GM21576 (cell line): ENCODE measurements around the gene KCNJ6.
"Not testable (repeated sequence)": the region's sequence is repeated elsewhere in the genome, so short reads cannot be mapped to it uniquely, and the experiment has no call there.

ENCODE experiments used
- ATAC-seq: cut with Tn5 transposase; IDR thresholded peaks from one replicate; pipeline ENCODE4 v1.9.1; 2021; ENCODE audit warnings: mild to moderate bottlenecking, moderate library complexity; ENCODE audit not compliant: unreplicated experiment

Gene KCNJ6

DNA sequence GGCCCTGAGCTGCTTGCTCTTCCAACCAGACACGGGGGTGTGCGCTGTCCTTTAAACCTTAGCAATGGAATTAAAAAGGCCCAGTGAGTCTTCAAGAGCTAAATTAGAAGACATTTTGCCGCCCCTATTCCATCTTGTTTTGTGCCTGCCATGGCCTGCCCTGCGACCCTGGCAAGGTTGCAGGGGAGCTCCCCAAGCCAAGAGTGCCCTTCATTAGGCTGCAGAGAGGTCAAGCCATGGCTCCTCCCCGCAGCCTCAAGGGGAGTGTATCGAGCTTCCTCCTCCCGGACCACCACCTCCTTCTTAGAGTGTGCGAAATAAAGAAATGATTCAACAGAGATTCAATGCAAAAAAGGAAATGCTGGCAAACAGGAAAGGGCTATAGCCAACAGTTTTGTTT is 293.5 kb downstream of the KCNJ6 start:
- ATAC-seq: no peak

DNA sequence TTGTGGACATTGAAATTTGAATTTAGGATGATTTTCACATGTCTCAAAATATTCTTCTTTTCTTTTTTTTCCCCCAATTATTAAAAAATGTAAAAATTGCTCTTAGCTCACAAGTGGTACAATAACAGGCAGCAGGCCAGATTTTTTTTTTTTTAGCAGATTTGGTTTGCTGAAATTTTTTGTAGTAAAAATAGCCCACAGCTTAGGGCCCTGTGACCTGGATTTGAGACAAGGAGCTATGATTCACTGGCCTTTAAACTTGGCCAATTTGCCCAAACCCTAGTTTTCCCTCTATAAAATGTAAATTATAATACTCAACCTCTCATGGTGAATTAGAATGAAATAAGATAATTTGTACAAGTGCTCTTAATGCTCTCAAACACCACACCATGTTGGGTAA is 295.9 kb downstream of the KCNJ6 start:
- no peak for ATAC-seq

DNA sequence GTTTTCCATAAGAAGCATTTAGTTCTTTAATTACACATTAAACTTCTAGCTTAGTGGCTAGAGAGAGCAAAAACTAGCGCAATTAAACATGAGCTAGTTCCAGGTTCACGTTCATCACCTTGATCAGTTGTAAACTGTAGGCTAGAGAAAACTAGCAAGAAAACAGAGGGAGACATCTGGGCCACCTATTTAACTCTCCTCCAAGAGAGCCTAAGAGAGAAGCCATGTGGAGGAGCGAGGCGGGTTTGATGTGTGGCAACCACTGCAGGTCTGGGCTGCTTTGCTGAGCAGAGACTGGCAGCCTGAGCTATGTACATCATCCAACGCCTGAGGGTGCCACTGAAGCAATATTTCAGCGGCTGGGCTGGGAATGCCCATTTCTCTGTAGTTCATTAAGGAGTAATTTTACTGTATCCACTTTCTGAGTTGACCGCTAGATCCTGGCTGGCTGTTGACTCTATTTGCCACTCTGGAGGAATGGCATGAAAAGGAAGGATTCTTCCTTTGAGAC is 296.7 kb downstream of the KCNJ6 start:
- no peak for ATAC-seq

DNA sequence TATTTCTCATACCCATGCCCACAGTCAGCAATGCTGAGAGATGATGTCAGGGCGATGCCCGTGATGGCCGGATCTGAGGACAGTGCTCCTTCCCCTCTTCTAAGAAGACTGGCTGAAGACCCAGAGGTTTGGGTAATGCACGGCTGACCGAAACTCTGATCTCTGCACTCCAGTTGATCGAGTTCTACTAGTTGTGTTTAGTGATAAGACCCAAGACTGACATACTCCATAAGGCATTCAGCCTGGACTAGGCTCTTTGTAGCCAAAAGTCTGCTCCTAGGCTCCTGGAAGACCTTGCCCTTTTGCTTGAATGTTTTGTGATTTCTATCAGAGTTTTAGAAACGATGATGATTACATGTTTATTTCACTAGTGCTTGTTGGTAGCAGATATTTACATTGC is 298.2 kb downstream of the KCNJ6 start:
- no peak for ATAC-seq

DNA sequence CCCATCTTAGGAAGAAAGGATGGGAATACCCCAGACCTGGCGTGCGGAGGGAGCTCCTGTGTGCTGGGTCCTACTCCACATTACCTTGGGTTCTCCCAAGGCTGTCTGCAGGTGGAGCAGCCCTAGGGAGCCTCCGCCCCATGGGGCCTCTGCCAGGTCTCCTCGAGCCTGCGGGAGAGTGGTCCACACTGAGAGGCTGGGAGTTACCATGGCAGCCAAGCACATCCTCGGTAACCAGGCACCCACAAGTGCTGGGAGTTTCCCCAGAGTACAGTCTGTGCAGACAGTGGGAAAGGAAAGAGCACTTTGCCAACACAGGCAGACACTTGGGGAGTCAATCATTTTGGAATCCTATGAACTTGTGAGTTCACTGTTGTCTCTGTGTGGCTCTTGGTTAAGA is 300.3 kb downstream of the KCNJ6 start:
- no peak for ATAC-seq

DNA sequence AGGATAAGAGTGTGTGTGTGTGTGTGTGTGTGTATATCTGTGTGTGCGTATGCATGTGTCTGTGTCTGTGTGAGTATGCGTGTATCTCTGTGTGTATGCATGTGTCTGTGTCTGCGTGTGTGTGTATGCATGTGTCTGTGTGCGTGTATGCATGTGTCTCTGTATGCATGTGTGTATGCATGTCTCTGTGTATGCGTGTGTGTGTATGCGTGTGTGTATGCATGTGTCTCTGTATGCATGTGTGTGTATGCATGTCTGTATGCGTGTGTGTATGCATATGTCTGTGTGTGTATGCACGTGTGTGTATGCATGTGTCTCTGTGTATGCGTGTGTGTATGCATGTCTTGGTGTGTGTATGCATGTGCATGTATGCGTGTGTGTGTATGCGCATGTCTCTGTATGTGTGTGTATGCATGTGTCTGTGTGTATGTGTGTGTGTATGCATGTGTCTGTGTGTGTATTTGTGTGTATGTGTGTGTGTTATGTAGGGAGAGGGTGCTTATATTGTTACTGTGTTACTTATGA is 301.8 kb downstream of the KCNJ6 start:
- ATAC-seq: no peak

DNA sequence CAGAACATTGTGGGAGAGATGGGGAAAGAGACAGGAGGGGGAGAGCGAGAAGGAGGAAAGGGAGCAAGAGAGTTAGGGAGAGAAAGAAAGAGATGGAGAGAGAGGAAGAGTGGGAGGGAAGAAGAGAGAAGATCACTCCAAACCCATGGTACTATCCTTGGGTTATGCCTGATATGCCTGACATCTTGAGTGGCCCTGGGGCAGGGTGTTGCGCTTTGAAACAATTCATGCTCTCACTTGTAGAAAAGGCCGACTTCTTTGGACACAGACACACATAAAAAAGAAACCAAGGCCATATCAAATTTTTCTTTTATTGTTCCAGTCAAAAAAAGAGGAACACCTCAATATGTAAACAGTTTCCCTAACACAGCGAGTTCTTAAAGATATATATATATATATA is 309.2 kb downstream of the KCNJ6 start:
- ATAC-seq: no peak

DNA sequence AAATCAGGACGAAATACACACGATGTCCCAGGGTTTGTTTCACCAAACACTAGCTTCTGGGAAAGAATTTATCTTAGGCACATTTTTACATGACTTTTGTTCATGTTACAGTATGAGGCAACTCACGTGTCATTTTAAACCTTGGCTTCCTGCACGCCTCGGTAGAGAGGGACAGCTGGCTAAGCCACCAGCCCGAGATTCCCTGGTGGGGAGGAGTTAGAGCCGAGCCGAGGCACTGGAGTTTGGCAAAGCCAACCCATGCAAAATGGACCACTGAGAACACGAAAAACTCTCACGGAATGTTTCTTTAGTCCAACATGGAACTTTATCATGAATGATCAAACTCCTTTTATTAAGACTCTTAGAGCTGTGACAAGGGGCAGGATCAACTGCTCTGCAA is 309.7 kb downstream of the KCNJ6 start:
- no peak for ATAC-seq

DNA sequence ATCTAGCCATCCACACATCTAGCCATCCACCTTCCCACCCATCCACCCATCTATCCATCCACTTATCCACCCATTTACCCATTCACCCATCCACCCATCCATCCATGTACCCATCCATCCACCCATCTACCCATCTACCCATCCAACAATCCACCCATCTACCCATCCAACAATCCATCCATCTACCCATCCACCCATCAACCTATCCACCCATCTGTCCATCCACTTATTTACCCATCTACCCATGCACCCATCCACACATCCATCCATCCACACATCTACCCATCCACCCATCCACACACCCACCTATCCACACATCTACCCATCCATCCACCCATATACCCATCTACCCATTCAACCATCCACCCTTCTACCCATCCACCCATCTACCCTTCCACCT is 311.3 kb downstream of the KCNJ6 start:
- no peak for ATAC-seq

DNA sequence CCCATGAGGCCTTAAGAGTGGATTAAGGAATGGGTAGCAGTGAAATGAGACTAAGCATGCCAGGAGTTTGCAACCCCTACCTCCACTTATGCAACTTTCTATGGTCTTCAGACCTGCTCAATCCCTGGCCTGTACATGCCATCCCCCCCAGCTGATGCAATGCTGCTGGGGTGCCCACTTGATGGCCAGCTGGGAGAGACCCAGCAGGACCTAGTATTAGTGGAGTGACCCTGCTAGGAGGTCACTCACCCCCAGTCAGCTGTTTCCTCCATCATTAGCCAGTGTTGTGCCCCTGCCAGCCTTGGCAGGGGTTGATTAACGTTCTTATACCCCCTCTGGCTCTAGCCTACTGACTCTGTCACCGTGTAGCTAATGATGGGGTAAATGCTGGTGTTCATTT is 313.1 kb downstream of the KCNJ6 start:
- no peak for ATAC-seq

DNA sequence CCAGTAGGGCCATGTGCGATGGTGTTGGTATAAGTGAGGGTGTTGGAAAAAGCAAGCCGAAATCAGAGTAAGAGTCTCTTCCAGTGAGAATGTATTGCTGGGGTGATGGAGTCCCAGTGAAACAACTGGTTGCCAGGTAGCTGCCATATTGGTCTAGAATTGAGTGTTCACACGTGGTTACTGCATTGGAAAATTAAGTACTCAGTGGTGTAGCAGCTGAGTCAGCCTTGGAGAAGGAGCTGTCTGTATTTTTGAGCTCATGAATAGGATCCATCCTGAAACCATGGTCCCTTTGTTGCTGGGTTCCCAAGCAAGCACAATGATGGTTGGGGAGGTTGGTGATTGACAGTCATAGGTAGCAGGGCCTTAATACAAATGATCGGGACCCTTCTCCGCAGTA is 314.3 kb downstream of the KCNJ6 start:
- no peak for ATAC-seq

DNA sequence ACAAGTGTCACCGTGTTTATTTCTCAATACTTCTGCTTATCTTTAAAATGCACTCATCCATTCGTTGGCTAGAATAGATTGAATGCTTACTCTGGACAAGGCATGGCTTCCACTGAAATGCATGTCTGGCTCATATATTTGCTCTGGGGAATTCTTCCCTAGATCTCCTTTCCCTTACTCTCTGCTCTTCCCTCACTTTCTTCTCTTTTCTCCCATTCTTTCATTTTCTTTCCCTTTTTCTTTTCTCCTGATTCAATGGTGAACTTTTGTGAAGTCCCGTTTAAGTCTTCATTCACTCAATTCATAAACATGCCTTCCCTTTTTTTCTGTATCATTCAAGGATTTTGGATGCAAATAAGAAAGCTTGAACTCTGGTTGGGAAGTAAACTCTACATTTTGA is 315.2 kb downstream of the KCNJ6 start:
- no peak for ATAC-seq

DNA sequence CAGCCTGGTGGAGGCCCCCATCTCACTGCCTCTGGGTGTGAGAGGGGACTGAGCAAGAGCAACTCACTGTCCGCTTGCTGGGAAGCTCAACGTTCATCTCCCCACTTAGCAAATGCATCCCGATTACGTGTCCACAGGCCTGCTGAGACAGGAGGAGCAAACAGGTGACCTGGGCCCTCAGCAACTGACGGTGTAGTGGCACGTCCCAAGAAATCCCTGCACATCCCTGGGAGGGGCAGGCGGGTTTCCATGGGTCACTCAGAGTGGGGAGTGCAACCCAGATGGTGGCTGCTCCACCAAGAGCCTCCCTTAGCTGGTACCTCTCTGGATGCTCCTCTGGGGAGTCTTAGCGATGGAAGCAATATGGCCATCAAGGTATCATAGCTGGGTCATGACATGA is 320.3 kb downstream of the KCNJ6 start:
- ATAC-seq: no peak

DNA sequence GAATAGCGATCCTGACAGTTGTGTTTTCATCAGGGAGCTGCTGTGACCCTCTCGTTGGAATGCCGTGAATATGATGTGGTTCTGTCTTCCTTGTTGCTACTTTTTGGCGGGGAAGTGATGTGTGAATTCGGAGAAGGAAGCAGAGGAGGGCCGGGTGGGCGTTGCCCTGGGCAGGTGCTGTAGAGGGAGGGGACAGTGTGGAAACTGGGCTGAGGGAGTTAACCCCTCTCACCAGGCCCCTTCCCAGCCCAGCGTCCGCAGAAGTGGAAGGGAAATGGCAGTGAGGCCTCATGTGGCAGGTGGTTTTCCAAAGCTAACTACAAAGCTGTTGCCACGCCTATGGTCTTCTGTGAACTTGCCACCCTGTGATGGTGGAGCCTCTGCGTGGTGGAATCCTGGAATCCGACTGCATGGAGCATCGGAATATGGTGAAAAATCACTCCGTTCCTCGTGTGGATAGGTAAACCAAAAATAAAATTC is 321.7 kb downstream of the KCNJ6 start:
- ATAC-seq: no peak

DNA sequence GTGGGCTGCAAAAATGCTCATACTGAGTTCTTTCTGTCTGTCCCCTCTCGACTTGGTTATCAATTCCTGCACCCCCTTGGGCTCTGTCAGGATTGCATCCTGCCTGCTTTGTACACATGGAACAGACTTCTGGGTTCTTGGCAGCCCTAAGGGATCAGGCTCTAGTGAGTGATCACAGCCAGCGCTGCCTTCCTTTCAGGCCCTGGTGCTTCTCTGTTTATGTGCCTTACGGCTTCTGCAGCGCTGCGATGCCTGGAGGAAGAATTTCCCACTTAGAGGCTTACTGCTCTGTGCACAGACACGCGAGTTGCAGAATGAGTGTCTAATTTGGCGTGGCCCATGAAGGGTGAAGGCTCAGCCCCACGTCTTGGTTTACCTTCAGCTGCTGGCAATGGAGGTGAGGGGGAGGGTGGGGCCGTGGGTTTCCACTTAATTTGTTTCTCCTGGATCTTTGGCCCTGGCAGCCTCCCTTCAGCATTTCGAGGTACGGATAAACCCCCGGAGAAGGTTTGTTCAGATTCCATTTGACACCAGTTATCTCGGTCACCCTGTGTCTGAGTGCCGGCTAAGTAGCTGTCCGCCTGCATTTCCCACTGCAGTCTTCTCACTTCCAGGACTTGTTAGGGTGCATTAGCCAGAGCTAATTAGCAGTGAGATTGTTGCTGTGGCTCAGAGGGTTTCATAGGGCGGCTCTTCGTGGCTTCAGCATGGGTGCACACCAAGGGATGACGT is 322.4 kb downstream of the KCNJ6 start:
- ATAC-seq: no peak

DNA sequence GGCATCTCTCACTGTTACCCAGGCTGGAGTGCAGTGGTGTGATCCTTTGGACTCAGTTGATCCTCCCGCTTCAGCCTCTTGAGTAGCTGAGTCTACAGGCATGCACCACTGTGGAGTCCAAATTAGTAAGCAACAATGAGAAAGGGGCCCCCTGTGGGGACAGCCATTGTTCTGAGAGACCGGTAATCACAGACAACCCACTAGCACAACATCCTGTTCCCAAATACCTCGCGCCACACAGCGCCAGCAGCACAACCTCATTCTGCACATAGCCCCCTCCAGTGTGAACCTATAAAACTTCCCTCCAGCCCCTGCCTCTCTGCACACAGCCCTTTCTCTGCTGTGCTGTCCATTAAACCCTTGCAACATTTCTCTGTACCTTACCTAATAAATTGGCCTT is 323.2 kb downstream of the KCNJ6 start:
- no peak for ATAC-seq

DNA sequence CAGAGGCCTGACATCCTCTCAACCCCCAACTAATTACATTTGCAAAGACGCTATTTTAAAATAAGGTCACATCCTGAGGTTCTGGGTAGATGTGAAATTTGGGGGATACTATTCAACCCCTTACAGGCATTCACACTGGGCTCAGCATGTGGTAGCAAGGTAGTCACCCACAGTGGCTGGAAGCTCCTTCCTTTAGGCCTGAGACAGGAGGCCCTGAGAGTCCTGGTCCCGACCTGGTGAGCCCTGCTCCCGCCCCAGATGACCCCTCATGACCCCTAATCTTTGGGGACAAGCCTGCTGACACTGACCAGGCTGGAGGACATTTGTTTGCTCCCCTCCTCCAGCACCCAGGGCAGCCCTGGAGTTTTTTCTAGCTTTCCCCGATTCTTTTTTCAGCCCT is 323.8 kb downstream of the KCNJ6 start:
- ATAC-seq: no peak

DNA sequence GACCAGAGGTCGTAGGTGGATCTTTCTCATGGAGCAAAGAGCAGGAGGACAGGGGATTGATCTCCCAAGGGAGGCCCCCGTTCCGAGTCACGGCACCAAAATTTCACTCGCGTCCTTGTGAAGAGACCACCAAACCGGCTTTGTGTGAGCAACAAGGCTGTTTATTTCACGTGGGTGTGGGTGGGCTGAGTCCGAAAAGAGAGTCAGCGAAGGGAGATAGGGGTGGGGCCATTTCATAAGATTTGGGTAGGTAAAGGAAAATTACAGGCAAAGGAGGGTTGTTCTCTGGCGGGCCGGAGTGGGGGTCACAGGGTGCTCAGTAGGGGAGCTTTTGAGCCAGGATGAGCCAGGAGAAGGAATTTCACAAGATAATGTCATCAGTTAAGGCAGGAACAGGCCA is 324.3 kb downstream of the KCNJ6 start:
- not testable (repeated sequence) for ATAC-seq

DNA sequence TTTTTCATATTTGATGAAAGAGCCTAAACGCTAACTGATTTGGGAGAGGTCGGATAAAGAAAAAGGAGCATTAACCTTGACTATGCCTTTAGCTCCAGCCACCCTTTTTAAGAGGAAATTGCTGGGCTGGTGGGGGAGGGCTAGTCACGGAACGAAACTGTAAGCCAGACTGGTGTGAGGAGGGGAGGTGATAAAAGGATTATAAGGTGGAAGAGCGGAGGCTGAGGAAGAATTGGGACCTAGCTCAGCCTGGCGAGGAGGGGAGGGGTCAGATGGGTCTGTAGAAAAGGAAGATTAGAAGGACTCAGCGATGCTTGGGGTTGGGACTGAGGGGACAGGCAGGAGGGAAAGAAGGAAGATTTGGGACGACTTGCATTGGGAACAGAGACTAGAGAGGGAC is 325.4 kb downstream of the KCNJ6 start:
- ATAC-seq: not testable (repeated sequence)

DNA sequence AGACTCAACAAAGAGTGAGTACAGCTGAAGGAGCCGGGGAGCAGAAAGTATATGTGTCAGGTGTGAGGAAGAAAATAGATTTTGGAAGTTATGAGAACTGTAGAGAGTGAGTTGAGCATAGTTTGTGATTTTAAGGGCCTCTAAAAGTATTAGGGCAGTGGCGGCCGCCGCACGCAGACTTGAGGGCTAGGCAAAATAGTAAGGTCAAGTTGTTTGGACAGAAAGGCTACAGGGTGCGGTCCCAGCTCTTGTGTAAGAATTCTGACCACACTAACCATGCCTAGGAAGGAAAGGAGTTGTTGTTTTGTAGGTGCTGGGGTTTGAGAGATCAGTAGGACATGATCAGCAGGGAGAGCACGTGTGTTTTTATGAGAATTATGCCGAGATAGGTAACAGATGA is 327.6 kb downstream of the KCNJ6 start:
- not testable (repeated sequence) for ATAC-seq

DNA sequence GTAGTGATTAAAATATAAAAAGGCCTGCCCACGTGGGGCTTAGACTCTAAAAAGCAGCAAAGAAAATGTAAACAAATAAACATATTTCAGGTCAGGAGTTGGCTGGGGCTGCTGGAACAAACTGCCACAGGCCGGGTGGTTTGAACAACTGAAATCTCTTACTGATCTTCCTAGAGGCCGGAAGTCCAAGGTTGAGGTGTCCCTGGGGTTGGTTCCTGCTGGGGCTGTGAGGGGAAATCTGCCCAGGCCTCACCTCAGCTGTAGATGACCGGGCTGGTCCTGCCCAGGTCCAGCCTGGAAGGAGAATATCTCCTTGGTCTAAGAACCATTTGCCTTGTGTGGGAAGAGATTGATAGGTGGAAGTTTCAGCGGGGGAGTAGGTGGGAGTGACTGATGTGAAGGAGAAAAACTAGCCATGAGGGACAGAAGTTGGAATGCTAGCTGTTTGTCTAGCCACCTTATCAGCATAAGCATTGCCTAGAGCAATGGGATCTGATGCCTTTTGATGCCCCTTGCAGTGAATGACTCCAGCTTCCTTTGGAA is 328.6 kb downstream of the KCNJ6 start:
- ATAC-seq: no peak

DNA sequence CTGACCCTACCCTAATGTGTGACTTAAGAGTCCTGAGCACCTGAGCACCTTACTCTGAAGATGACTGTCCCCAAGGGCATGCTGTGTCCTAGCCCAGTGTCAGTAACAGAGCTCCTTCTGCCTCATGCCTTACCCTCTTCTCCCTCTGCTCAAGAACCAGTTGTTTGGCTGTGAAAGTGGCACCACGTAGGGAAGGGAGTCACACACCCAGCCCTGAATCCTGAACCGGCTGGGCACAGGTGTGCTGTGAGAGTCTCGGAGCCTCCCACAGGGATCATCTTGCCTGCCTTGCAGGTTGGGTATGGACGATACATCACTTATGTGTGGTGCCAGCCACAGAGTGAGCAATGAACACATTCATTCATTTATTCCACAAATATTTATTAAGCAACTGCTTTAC is 329.1 kb downstream of the KCNJ6 start:
- no peak for ATAC-seq
